ENCODE measurements around the gene ASCC3. TPM values are rescaled to one million over a fixed set of nuclear protein-coding genes. Genes with fewer than 3 reads are reported as not detected.

ASCC3 gene
- total RNA-seq, 4 donors from 2014 or later = 20.3 to 26.2 (median 22.4) TPM

DNA sequence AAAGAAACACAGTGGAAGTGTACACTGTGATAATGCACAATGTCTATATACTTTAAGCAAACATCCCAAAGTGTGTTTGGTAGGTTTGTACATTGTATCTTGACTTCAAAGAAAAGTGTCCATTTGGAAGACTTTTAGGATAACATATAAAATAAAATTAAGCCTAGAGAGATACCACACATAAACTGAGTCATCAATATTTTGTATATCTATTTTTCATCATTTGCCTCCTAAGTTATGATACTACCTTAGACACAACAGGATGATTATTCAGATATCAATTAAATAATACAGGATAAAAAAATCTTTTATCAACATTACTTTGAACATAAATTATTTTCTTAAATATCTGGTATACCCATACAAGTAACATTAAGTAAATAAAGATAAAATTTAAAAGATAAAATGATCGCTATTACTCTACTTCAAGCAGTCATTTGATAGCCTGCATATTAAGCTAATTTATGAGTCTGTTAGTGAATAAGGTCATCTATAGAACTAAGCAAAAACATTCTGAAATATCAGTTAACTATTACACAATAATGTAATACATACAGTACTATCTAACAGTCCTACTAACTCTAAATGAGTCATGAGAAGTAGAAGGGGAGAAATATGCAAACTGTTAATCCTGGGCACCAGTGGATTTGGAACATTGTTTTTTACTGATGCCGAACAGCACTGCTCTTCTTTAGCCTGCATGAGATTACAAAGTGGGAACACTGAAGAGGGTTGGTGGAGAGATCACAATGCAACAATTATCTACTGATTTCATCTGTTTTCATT, 258.0 kb downstream of the ASCC3 start:
- intact Hi-C loops (cut with DNase I) = no loop called here
- no peaks in the 10 kb centered on the region for H3K9me3 ChIP-seq
- no peaks in the 10 kb centered on the region for H3K4me1 ChIP-seq
- H3K4me3 ChIP-seq = no peak overlapping the region
- peaks cover 10 to 64% (median 12%) of the 10 kb centered on the region in 4 donors for H3K36me3 ChIP-seq
- no peak for TF ChIP-seq POLR2A (IDR thresholded peaks at IDR 0.05; ENCODE audit: low read depth)
- no peak for TF ChIP-seq POLR2AphosphoS5 (IDR thresholded peaks at IDR 0.05)
- TF ChIP-seq, protein P1, sequence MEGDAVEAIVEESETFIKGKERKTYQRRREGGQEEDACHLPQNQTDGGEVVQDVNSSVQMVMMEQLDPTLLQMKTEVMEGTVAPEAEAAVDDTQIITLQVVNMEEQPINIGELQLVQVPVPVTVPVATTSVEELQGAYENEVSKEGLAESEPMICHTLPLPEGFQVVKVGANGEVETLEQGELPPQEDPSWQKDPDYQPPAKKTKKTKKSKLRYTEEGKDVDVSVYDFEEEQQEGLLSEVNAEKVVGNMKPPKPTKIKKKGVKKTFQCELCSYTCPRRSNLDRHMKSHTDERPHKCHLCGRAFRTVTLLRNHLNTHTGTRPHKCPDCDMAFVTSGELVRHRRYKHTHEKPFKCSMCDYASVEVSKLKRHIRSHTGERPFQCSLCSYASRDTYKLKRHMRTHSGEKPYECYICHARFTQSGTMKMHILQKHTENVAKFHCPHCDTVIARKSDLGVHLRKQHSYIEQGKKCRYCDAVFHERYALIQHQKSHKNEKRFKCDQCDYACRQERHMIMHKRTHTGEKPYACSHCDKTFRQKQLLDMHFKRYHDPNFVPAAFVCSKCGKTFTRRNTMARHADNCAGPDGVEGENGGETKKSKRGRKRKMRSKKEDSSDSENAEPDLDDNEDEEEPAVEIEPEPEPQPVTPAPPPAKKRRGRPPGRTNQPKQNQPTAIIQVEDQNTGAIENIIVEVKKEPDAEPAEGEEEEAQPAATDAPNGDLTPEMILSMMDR (IDR thresholded peaks at IDR 0.05) = no peak
- no peak for TF ChIP-seq EP300 (IDR thresholded peaks at IDR 0.05)
- H3K27me3 ChIP-seq = no peaks in the 10 kb centered on the region
- DNase-seq (ENCODE audit: extremely low spot score) = no peak
- WGBS = 92% methylated on average over 2 of the region's 2 CpGs
- no peak overlapping the region for H3K27ac ChIP-seq (replicated peaks in 1 of 4)

DNA sequence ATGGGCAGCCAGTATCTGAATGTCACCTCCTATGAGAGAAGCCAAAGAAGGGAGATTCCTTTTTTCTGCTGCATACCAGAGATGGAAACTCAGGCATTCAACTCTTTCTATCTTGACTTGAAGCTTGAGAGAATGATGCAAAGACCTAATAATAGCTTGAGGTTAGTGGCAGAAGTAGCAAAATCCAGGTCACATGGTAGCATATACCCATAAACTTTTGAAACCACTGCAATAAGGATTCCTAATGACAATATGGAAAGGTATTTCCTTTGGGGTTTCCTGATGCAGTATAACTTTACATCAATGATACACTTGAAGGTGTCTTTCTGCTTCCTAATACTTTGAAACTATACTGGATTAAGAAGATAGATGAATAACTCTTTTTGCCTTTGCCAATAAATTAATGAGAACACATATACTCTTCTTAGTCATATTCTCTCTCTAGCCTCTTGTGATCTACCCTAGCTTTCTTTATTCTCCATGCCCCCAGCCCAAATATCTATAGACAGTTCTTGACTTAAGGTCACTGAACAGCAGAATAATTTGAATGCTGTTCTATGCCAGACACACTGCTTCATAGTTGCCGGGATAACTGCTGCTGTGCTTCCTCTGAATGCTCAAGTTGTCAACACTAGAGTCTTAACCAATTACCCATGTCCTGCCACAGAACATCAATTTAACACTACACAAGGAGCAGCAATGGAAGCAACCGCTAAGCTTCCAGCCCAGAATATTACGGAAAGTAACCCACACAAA, 260.9 kb downstream of the ASCC3 start:
- 99% methylated on average over 3 of the region's 3 CpGs for WGBS
- no peak overlapping the region for H3K4me3 ChIP-seq
- H3K27ac ChIP-seq (replicated peaks in 1 of 4) = no peak overlapping the region

DNA sequence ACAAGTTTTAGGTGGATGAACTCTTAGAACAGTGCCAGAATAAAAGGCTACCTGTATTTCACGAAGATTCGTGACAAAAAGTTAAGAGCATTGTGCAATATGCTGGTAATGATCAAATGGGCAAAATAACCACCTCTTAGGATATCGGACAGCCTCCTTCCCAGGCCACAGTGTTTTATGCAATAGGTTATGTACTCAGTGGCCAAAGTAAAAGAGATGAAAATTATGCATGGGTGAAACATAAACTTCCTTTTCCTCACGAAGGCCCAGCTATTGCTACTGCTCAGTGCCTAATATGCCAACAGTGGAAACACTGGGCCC, 262.8 kb downstream of the ASCC3 start:
- no peak overlapping the region for H3K4me3 ChIP-seq
- TF ChIP-seq POLR2AphosphoS5 (IDR thresholded peaks at IDR 0.05) = no peak
- no peak for TF ChIP-seq POLR2A (IDR thresholded peaks at IDR 0.05; ENCODE audit: low read depth)
- no peak for TF ChIP-seq EP300 (IDR thresholded peaks at IDR 0.05)
- H3K4me1 ChIP-seq = no peaks in the 10 kb centered on the region
- intact Hi-C loops (cut with DNase I) = no loop called here
- DNase-seq (ENCODE audit: extremely low spot score) = no peak
- WGBS = 96% methylated on average over 4 of the region's 4 CpGs
- no peak overlapping the region for H3K27ac ChIP-seq (replicated peaks in 1 of 4)
- H3K9me3 ChIP-seq = no peaks in the 10 kb centered on the region
- H3K36me3 ChIP-seq = peaks cover 0 to 21% (median 5%) of the 10 kb centered on the region in 4 donors
- no peaks in the 10 kb centered on the region for H3K27me3 ChIP-seq

More for the DNA sequence above, 260.9 kb downstream of the ASCC3 start:
- Histone ChIP-seq H3K27me3 (no peaks in the 10 kb centered on the region), H3K36me3 (peaks cover 5 to 39% (median 7%) of the 10 kb centered on the region in 4 donors), H3K4me1 (no peaks in the 10 kb centered on the region), H3K9me3 (no peaks in the 10 kb centered on the region)
- TF ChIP-seq POLR2A (IDR thresholded peaks at IDR 0.05; ENCODE audit: low read depth) = no peak
- TF ChIP-seq, protein P1 (IDR thresholded peaks at IDR 0.05) = no peak
- no peak for TF ChIP-seq POLR2AphosphoS5 (IDR thresholded peaks at IDR 0.05)
- TF ChIP-seq EP300 (IDR thresholded peaks at IDR 0.05) = no peak
- DNase-seq (ENCODE audit: extremely low spot score) = no peak
- intact Hi-C loops (cut with DNase I) = no loop called here

DNA sequence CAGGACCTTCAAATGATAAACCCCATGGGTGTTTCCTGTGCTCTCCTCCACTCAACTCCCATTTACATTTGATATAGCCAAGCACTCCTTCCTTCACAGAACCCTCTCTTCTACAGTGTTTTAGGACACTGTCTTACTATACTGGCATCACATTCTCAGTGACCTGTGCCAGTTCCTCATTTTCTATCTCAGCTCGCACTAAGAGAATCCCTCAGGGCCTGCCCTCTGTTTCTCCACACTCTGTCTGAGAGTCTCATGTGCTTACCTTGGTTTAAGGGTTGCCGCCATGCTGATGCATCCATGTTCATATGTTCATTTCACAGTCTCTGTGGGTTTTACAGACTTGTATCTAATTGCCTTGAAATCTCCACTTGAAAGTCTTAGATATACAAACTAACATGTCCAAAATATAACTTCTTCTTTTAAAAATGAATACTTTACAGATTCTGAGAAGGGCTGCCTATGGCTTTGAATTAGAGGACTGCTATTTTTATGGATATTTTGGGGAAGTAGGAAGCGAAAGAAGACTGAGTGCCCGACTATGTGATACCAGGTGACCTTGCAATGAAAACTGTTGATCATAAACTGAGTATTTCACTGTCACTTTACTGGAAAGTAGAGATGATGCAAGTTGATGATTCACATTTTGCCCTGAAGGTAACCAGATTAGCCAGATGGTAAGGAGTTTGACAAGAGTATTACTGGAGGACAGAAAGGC, 263.3 kb downstream of the ASCC3 start:
- TF ChIP-seq EP300 (IDR thresholded peaks at IDR 0.05) = no peak
- no peak for TF ChIP-seq POLR2A (IDR thresholded peaks at IDR 0.05; ENCODE audit: low read depth)
- TF ChIP-seq, protein P1 (IDR thresholded peaks at IDR 0.05) = no peak
- no peak for TF ChIP-seq POLR2AphosphoS5 (IDR thresholded peaks at IDR 0.05)
- Histone ChIP-seq H3K9me3 (no peaks in the 10 kb centered on the region), H3K4me3 (no peak overlapping the region), H3K27me3 (no peaks in the 10 kb centered on the region), H3K27ac (replicated peaks in 1 of 4) (no peak overlapping the region), H3K36me3 (peaks cover 0 to 21% (median 5%) of the 10 kb centered on the region in 4 donors), H3K4me1 (no peaks in the 10 kb centered on the region)
- DNase-seq (ENCODE audit: extremely low spot score) = no peak
- WGBS = 81% methylated on average over 3 of the region's 4 CpGs
- intact Hi-C loops (cut with DNase I) = no loop called here

DNA sequence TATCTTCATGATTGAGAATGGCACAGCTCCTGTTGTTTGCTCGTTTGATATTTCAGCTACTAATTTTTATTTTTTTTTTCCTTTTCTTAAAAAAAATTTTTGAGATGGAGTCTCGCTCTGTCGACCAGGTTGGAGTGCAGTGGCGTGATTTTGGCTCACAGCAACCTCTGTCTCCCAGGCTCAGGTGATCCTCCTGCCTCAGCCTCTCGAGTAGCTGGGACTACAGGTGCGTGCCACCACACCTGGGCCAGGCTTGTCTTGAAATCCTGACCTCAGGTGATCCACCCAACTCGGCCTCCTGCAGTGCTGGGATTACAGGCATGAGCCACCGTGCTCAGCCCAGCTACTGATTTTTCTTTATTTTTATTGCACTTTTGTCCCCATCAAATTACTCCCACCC, 266.2 kb downstream of the ASCC3 start:
- Histone ChIP-seq H3K4me3 (no peak overlapping the region), H3K27me3 (no peaks in the 10 kb centered on the region), H3K36me3 (peaks cover 0 to 12% (median 0%) of the 10 kb centered on the region in 4 donors), H3K4me1 (no peaks in the 10 kb centered on the region), H3K27ac (replicated peaks in 1 of 4) (no peak overlapping the region), H3K9me3 (no peaks in the 10 kb centered on the region)
- 98% methylated on average over 8 of the region's 8 CpGs for WGBS
- intact Hi-C loops (cut with DNase I) = no loop called here
- no peak for DNase-seq (ENCODE audit: extremely low spot score)
- TF ChIP-seq EP300 (IDR thresholded peaks at IDR 0.05) (no peak), POLR2A (IDR thresholded peaks at IDR 0.05; ENCODE audit: low read depth) (no peak), POLR2AphosphoS5 (IDR thresholded peaks at IDR 0.05) (no peak)
- TF ChIP-seq, protein P1 (IDR thresholded peaks at IDR 0.05) = no peak
